Lung (tissue), 12 donors: ENCODE measurements around the gene PAXIP1. TPM values are rescaled to one million over a fixed set of nuclear protein-coding genes. Genes with fewer than 3 reads are reported as not detected.

Experiments
- ATAC-seq: fragments of 200-7000 bp; cut with Tn5 transposase; one replicate; pipeline ENCODE4 v1.9.1; 2020; ENCODE audit warnings: moderate number of reproducible peaks; ENCODE audit not compliant: insufficient read depth, low FRiP score
- DNase-seq, 3 donors: peaks; one replicate each; pipeline ENCODE4 v3.0.0-alpha.2; 2013 to 2017
- H3K27ac ChIP-seq, 2 donors: one replicate each; pipeline ENCODE4 v1.5.1; 2013; ENCODE audit warnings: mild to moderate bottlenecking in 2 of 2, moderate library complexity in 2 of 2, control low read depth in 1 of 2, inconsistent platforms in 1 of 2, low read depth in 1 of 2, low read length in 1 of 2
- H3K27me3 ChIP-seq, 3 donors: one replicate each; pipeline ENCODE4 v1.5.1; 2013; ENCODE audit warnings: low read length in 2 of 3; ENCODE audit not compliant: control insufficient read depth in 3 of 3, insufficient read depth in 3 of 3
- H3K36me3 ChIP-seq, 4 donors: one replicate each; pipeline ENCODE4 v1.5.1; 2013; ENCODE audit warnings: low read length in 4 of 4, mild to moderate bottlenecking in 1 of 4, moderate library complexity in 1 of 4; ENCODE audit not compliant: control insufficient read depth in 4 of 4, insufficient read depth in 4 of 4
- H3K4me1 ChIP-seq, 5 donors: one replicate each; pipeline ENCODE4 v1.5.1; 2013; ENCODE audit warnings: low read length in 5 of 5, mild to moderate bottlenecking in 2 of 5, moderate library complexity in 1 of 5; ENCODE audit not compliant: control insufficient read depth in 5 of 5, insufficient read depth in 5 of 5
- H3K4me3 ChIP-seq: one replicate; pipeline ENCODE4 v1.5.1; 2013; ENCODE audit warnings: mild to moderate bottlenecking, control low read depth, moderate library complexity
- H3K9ac ChIP-seq, 2 donors: one replicate each; pipeline ENCODE4 v1.5.1; 2013; ENCODE audit warnings: low read length in 2 of 2, control low read depth in 1 of 2; ENCODE audit not compliant: insufficient read depth in 1 of 2
- H3K9me3 ChIP-seq, 4 donors: one replicate each; pipeline ENCODE4 v1.5.1; 2013; ENCODE audit warnings: low read length in 3 of 4, mild to moderate bottlenecking in 1 of 4, moderate library complexity in 1 of 4; ENCODE audit not compliant: control insufficient read depth in 4 of 4, insufficient read depth in 3 of 4
- WGBS, 2 donors: extraction: QIAGEN DNeasy Blood & Tissue Kit; methylation state at CpG; one replicate each; pipeline ENCODE4 v1.1.7; 2013; 5-methylcytosine and 5-hydroxymethylcytosine counted together
- polyA plus RNA-seq, 2 donors: library from polyadenylated mRNA; stranded (reverse); fragments of 200-250 nt; gene quantifications; one replicate each; pipeline ENCODE4 v1.2.1, GENCODE V29; 2013
- total RNA-seq, 2 donors: library from RNA; depleted of rRNA in 1 of 2; stranded (reverse); fragments of >200 nt in 1 of 2; gene quantifications; one replicate each; pipeline ENCODE4 v1.2.1, GENCODE V29; 2014 to 2021
- TF ChIP-seq, protein P1 (sequence below): IDR thresholded peaks from 2 replicates; pipeline ENCODE4 v1.5.1; 2012; ENCODE audit warnings: mild to moderate bottlenecking; ENCODE audit errors: control extremely low read depth, extremely low read depth
- donor health status: control.
- donor health status: control.
- donor health status: Bipolar disorder and iron deficiency.
- donor health status: healthy.
- donor health status: DM: yes; HTN: yes; CAD: no.

Gene PAXIP1
- total and polyA plus RNA-seq, 4 donors: 4.7 to 15.3 (median 7.5) TPM

GRCh38 chr7:155027879-155028278 is 25.0 kb upstream of the PAXIP1 start:
- H3K27me3 ChIP-seq: no peaks in the 10 kb centered on the region
- DNase-seq (no peak), ATAC-seq (no peak)
- WGBS, 2 donors: 88 to 92% methylated on average over 1 of the region's 1 CpG
- TF ChIP-seq, protein P1, sequence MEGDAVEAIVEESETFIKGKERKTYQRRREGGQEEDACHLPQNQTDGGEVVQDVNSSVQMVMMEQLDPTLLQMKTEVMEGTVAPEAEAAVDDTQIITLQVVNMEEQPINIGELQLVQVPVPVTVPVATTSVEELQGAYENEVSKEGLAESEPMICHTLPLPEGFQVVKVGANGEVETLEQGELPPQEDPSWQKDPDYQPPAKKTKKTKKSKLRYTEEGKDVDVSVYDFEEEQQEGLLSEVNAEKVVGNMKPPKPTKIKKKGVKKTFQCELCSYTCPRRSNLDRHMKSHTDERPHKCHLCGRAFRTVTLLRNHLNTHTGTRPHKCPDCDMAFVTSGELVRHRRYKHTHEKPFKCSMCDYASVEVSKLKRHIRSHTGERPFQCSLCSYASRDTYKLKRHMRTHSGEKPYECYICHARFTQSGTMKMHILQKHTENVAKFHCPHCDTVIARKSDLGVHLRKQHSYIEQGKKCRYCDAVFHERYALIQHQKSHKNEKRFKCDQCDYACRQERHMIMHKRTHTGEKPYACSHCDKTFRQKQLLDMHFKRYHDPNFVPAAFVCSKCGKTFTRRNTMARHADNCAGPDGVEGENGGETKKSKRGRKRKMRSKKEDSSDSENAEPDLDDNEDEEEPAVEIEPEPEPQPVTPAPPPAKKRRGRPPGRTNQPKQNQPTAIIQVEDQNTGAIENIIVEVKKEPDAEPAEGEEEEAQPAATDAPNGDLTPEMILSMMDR: no peak
- no peaks in the 10 kb centered on the region for H3K4me1 ChIP-seq
- no peak overlapping the region for H3K4me3 ChIP-seq
- no peak overlapping the region for H3K27ac ChIP-seq
- H3K36me3 ChIP-seq: no peaks in the 10 kb centered on the region
- H3K9ac ChIP-seq: no peak overlapping the region
- H3K9me3 ChIP-seq: no peaks in the 10 kb centered on the region

GRCh38 chr7:155021699-155022145 is 18.8 kb upstream of the PAXIP1 start:
- TF ChIP-seq, protein P1: no peak
- DNase-seq (no peak), ATAC-seq (no peak)
- H3K9ac ChIP-seq: no peak overlapping the region
- H3K4me3 ChIP-seq: no peak overlapping the region
- H3K4me1 ChIP-seq: no peaks in the 10 kb centered on the region
- H3K9me3 ChIP-seq: no peaks in the 10 kb centered on the region
- WGBS, 2 donors: 69 to 73% methylated on average over 7 of the region's 7 CpGs
- no peak overlapping the region for H3K27ac ChIP-seq
- H3K36me3 ChIP-seq: no peaks in the 10 kb centered on the region
- no peaks in the 10 kb centered on the region for H3K27me3 ChIP-seq

- H3K4me1 ChIP-seq: peaks cover 0 to 1% (median 0%) of the 10 kb centered on the region in 5 donors
- H3K27ac ChIP-seq: no peak overlapping the region
- ATAC-seq (no peak), DNase-seq (no peak)
- H3K4me3 ChIP-seq: no peak overlapping the region
- WGBS, 2 donors: 72 to 81% methylated on average over 5 of the region's 5 CpGs
- H3K27me3 ChIP-seq: no peaks in the 10 kb centered on the region
- H3K36me3 ChIP-seq: no peaks in the 10 kb centered on the region
- no peak overlapping the region for H3K9ac ChIP-seq
- no peaks in the 10 kb centered on the region for H3K9me3 ChIP-seq
- TF ChIP-seq, protein P1: no peak
These were observed 18.1 kb upstream of the PAXIP1 start for GRCh38 chr7:155020996-155021395.

DNA sequence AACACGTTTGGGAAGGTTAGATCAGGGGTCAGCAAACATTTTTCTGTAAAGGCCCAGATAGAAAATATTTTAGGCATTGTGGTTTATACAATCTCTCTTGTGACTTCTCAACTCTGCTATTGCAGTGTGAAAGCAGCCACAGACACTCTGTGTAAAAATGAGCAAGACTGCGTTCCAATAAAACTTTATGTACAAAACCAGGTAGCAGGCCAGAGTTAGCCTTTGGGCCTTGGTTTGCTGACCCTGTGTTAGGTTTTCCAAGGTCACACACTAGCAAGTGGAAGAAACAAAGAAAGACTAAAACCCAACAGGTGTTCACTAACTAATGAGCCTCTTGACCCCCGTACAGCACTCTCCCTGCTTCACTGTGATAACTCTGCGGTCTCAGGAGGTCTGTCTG is 14.9 kb upstream of the PAXIP1 start:
- peaks cover 0 to 1% (median 0%) of the 10 kb centered on the region in 5 donors for H3K4me1 ChIP-seq
- no peak overlapping the region for H3K4me3 ChIP-seq
- no peak for DNase-seq
- no peak for ATAC-seq
- H3K27me3 ChIP-seq: peaks cover 0 to 2% (median 0%) of the 10 kb centered on the region in 3 donors
- no peak overlapping the region for H3K27ac ChIP-seq
- no peak overlapping the region for H3K9ac ChIP-seq
- H3K36me3 ChIP-seq: no peaks in the 10 kb centered on the region
- WGBS, 2 donors: 81 to 89% methylated on average over 4 of the region's 4 CpGs
- H3K9me3 ChIP-seq: no peaks in the 10 kb centered on the region
- TF ChIP-seq, protein P1: no peak
